HepG2 (cell line): ENCODE data around the gene VWA3A. TPM values are rescaled to one million over a fixed set of nuclear protein-coding genes. Genes with fewer than 3 reads are reported as not detected.
A peak's percentile ranks its signal among the peaks of the same experiment; 100 is the strongest.

Experiments used
- ARID3A ChIP-seq: IDR thresholded peaks from 2 replicates; pipeline ENCODE4 v1.6.1; 2012; ENCODE audit warnings: low read depth, low read length, improper control_type of control experiment
- ATF6 ChIP-seq: sonication (generic); formaldehyde crosslinking; conservative IDR thresholded peaks from 2 replicates; pipeline ENCODE4 v1.4.0; 2020; ENCODE audit warnings: missing genetic modification reagents
- CAMTA2 ChIP-seq: sonication (generic); formaldehyde crosslinking; IDR thresholded peaks from 2 replicates; pipeline ENCODE4 v1.4.0; 2020; ENCODE audit warnings: mild to moderate bottlenecking, missing genetic modification reagents, borderline replicate concordance
- CENPT ChIP-seq: sonication (generic); formaldehyde crosslinking; IDR thresholded peaks from 2 replicates; pipeline ENCODE4 v1.8.0; 2022; ENCODE audit warnings: low read depth, mild to moderate bottlenecking, moderate library complexity, missing genetic modification reagents
- CREB3 ChIP-seq: sonication (generic); formaldehyde crosslinking; IDR thresholded peaks from 2 replicates; pipeline ENCODE4 v1.5.0; 2020; ENCODE audit warnings: missing genetic modification reagents
- FOSL2 ChIP-seq: sonication (generic); formaldehyde crosslinking; IDR thresholded peaks from 2 replicates; pipeline ENCODE4 v1.4.0; 2020; ENCODE audit warnings: missing genetic modification reagents
- FOXJ3 ChIP-seq: sonication (generic); formaldehyde crosslinking; IDR thresholded peaks from 2 replicates; pipeline ENCODE4 v1.4.0; 2020; ENCODE audit warnings: missing genetic modification reagents, mild to moderate bottlenecking, borderline replicate concordance
- HNRNPLL ChIP-seq: fragments of 200-400 bp; formaldehyde crosslinking; IDR thresholded peaks from 2 replicates; pipeline ENCODE4 v1.6.1; 2017; ENCODE audit warnings: mild to moderate bottlenecking, low read depth, low read length; ENCODE audit not compliant: poor library complexity, severe bottlenecking
- MYPOP ChIP-seq: sonication (generic); formaldehyde crosslinking; IDR thresholded peaks from 2 replicates; pipeline ENCODE4 v1.8.1; 2023; ENCODE audit warnings: mild to moderate bottlenecking, moderate library complexity, missing genetic modification reagents
- MZF1 ChIP-seq: sonication (generic); formaldehyde crosslinking; IDR thresholded peaks from 2 replicates; pipeline ENCODE4 v1.8.1; 2023; ENCODE audit warnings: mild to moderate bottlenecking, missing genetic modification reagents, borderline replicate concordance
- RCOR2 ChIP-seq: IDR thresholded peaks from 2 replicates; pipeline ENCODE4 v1.6.1; 2016; ENCODE audit warnings: missing biosample characterization, missing genetic modification reagents
- TBX3 ChIP-seq: fragments of 450-650 bp; IDR thresholded peaks from 2 replicates; pipeline ENCODE4 v1.6.1; 2017; ENCODE audit warnings: antibody characterized with exemption, mild to moderate bottlenecking, inconsistent platforms, borderline replicate concordance
- THAP11 ChIP-seq: IDR thresholded peaks from 2 replicates; pipeline ENCODE4 v1.6.1; 2016; ENCODE audit warnings: missing biosample characterization, missing genetic modification reagents
- TOE1 ChIP-seq: sonication (generic); formaldehyde crosslinking; IDR thresholded peaks from 2 replicates; pipeline ENCODE4 v1.4.0; 2020; ENCODE audit warnings: mild to moderate bottlenecking, missing genetic modification reagents
- ZMAT5 ChIP-seq: sonication (generic); formaldehyde crosslinking; IDR thresholded peaks from 2 replicates; pipeline ENCODE4 v1.5.0; 2020; ENCODE audit warnings: mild to moderate bottlenecking, low read depth, missing genetic modification reagents, borderline replicate concordance
- ZNF138 ChIP-seq: sonication (generic); formaldehyde crosslinking; IDR thresholded peaks from 2 replicates; pipeline ENCODE4 v1.5.0; 2020; ENCODE audit warnings: mild to moderate bottlenecking, low read depth, missing genetic modification reagents
- ZNF232 ChIP-seq: sonication (generic); formaldehyde crosslinking; IDR thresholded peaks from 2 replicates; pipeline ENCODE4 v1.4.0; 2020; ENCODE audit warnings: missing genetic modification reagents, borderline replicate concordance
- ZNF329 ChIP-seq: sonication (generic); formaldehyde crosslinking; IDR thresholded peaks from 2 replicates; pipeline ENCODE4 v1.9.0; 2021; ENCODE audit warnings: low read depth, mild to moderate bottlenecking, missing genetic modification reagents
- ZNF703 ChIP-seq: sonication (generic); formaldehyde crosslinking; IDR thresholded peaks from 2 replicates; pipeline ENCODE4 v1.5.1; 2020; ENCODE audit warnings: missing genetic modification reagents, mild to moderate bottlenecking, moderate library complexity, borderline replicate concordance
- ZNF746 ChIP-seq: sonication (generic); formaldehyde crosslinking; IDR thresholded peaks from 2 replicates; pipeline ENCODE4 v1.8.0; 2022; ENCODE audit warnings: mild to moderate bottlenecking, missing genetic modification reagents
- ZSCAN5A ChIP-seq: sonication (generic); formaldehyde crosslinking; IDR thresholded peaks from 2 replicates; pipeline ENCODE4 v1.8.0; 2022; ENCODE audit warnings: mild to moderate bottlenecking, missing genetic modification reagents, borderline replicate concordance
- polyA plus RNA-seq, 8 experiments: library from polyadenylated mRNA; depleted of rRNA in 3 of 8; stranded (reverse) in 7 of 8; unstranded in 1 of 8; fragments of >200 nt; fragmentation: Illumina TruSeq in 4 of 8; extraction: Trizol in 4 of 8; gene quantifications; 2 replicates each; pipeline versions ENCODE4 v1.2.1 to v1.2.3, GENCODE V29; 2011 to 2016; ENCODE audit warnings: low read depth in 4 of 8, missing spikeins in 1 of 8, mixed read lengths in 1 of 8; ENCODE audit not compliant: insufficient read depth in 1 of 8
- total RNA-seq, 5 experiments: library from RNA; depleted of rRNA; stranded (reverse); fragments of >200 nt; fragmentation: Illumina TruSeq; extraction: Trizol; gene quantifications; 2 replicates each; pipeline ENCODE4 v1.2.3, GENCODE V29; 2016; ENCODE audit warnings: low read depth in 1 of 5

The VWA3A gene
- total and polyA plus RNA-seq, 2 of the 13 experiments (the other 11 are each of a cell fraction or from before 2014, with no cell fraction given) = 0.03 to 0.07 TPM

GRCh38 chr16:22191532-22192260 lies 99.4 kb downstream of the VWA3A start (continued):
- TF ChIP-seq ZNF329 (CRISPR knock-in tag) = no peak; the same call in 1 of the 2 replicates
- TF ChIP-seq ATF6 (CRISPR knock-in tag) = peak; percentile 45; the same call in 1 of the 2 replicates
- TF ChIP-seq ZNF232 = no peak
- 0 out of 2 replicates have a peak, but pooled peaks have one; percentile 30 for TF ChIP-seq MZF1 (CRISPR knock-in tag)
- TF ChIP-seq ZMAT5 (CRISPR knock-in tag) = no peak
- no peak for TF ChIP-seq ZNF703 (CRISPR knock-in tag)
- TF ChIP-seq CREB3 (CRISPR knock-in tag) = no peak
- 0 out of 2 replicates have a peak, but pooled peaks have one; percentile 11 for TF ChIP-seq ZNF138
- no peak for TF ChIP-seq FOSL2
- TF ChIP-seq ZSCAN5A (CRISPR knock-in tag) = no peak
- no peak for TF ChIP-seq CENPT
- no peak for TF ChIP-seq ZNF746 (CRISPR knock-in tag)
- TF ChIP-seq RCOR2 = no peak; the same call in 1 of the 2 replicates
- TF ChIP-seq HNRNPLL = no peak
- TF ChIP-seq THAP11 (CRISPR knock-in tag) = no peak
- TF ChIP-seq CAMTA2 (CRISPR knock-in tag) = no peak
- no peak; the same call in 1 of the 2 replicates for TF ChIP-seq TOE1
- TF ChIP-seq FOXJ3 (CRISPR knock-in tag) = no peak
- no peak for TF ChIP-seq TBX3
- TF ChIP-seq MYPOP (CRISPR knock-in tag) = 0 out of 2 replicates have a peak, but pooled peaks have one; percentile 1
- TF ChIP-seq ARID3A = peak; percentile 34; the same call in 1 of the 2 replicates
